ENCODE results near the gene RNF207. TPM values are rescaled to one million over a fixed set of nuclear protein-coding genes. Genes with fewer than 3 reads are reported as not detected.

RNF207 gene
- total RNA-seq, 4 donors from 2014 or later = 32.9 to 63.5 (median 47.0) TPM

DNA sequence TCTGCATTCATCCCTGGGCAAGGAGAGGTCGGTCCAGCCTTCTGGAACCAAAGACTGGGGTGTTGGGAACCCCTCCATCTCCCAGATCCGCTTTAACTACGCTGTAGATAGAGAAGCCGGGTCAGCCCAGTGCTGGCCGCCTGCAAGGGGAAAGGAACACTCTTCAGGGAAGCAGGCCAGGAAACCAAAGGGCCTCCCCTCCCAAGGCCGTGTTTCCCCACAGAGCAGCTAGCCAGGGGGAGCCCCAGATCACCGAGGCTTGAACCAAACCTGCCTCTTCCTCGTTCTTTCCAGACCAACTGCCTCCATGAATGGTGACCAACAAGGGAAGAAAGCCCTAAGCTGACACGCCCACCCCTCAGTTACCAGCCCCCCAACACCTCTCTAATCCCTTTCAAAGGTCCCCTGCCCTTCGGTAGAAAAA lies 24.6 kb upstream of the RNF207 start:
- WGBS, 2 donors = 17 to 22% methylated on average over 9 to 10 of the region's 10 CpGs
- Histone ChIP-seq H3K27ac (no peak overlapping the region), H3K4me1 (peaks cover 7 to 31% of the 10 kb centered on the region in 2 donors), H3K4me3 (replicated peaks in 1 of 3) (no peak overlapping the region), H3K9me3 (no peaks in the 10 kb centered on the region), H3K27me3 (peaks cover 14% of the 10 kb centered on the region), H3K36me3 (peaks cover 7% of the 10 kb centered on the region in 2 donors)
- intact Hi-C loops (cut with DNase I) = no loop called here
- no peak for DNase-seq
- TF ChIP-seq POLR2A (IDR thresholded peaks at IDR 0.05) = no peak
- TF ChIP-seq, protein P1, sequence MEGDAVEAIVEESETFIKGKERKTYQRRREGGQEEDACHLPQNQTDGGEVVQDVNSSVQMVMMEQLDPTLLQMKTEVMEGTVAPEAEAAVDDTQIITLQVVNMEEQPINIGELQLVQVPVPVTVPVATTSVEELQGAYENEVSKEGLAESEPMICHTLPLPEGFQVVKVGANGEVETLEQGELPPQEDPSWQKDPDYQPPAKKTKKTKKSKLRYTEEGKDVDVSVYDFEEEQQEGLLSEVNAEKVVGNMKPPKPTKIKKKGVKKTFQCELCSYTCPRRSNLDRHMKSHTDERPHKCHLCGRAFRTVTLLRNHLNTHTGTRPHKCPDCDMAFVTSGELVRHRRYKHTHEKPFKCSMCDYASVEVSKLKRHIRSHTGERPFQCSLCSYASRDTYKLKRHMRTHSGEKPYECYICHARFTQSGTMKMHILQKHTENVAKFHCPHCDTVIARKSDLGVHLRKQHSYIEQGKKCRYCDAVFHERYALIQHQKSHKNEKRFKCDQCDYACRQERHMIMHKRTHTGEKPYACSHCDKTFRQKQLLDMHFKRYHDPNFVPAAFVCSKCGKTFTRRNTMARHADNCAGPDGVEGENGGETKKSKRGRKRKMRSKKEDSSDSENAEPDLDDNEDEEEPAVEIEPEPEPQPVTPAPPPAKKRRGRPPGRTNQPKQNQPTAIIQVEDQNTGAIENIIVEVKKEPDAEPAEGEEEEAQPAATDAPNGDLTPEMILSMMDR (IDR thresholded peaks at IDR 0.05) = no peak

DNA sequence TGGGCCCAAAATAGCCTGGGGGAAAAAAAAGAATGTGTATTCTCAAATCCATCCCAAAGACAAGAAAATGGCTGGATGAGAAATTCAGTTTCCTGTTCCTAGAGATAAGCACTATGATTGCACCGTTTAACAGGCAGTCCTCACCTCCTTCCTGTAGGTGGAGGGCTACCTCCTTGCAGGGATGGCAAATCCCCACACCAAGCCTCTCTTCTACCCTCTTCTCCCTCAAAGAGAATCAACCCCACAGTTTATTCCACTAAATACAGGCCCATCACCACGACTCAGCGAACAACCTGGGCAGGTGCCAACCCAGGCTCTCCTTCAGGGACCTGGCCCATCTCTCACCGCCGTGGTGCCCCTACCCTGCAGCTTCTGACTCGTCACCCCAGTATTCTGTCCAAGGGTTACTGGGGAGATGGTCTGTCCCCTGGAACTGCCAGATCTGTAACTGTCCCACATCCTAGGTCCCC lies 22.4 kb upstream of the RNF207 start:
- TF ChIP-seq POLR2A (IDR thresholded peaks at IDR 0.05) = no peak
- TF ChIP-seq, protein P1 (IDR thresholded peaks at IDR 0.05) = no peak
- DNase-seq = peak; percentile 21 to 36

DNA sequence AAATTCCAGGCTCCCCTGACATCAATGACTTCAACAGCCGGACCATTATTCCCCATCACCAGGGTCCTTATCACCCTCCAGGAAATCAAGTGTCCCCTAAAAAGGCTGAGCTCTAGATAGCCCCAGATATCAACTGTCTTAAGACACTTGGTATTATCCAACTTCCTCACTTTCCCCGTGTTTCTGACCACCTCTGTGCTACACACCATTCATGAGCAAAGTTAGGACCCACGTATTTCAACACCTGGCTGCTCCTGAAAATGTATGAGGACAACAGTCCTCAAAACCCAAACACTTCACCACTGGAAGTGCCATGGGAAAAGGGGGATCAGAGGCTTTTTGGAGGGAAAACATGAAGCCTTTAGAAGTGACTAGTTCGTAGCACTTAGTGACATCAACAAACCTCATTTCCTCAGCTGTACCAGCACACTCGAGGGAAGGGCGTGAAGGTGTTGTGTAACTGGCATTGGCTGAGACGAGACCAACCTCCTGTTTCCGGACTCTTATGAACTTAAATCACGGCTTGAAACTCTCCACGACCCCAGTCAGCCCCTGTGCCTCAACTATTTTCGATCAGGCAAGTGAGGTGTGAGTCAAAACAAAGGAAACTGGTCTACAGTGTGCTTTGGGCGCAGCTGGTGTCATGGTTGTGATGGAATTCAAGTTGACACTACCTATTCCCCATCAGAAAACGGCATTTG lies 21.7 kb upstream of the RNF207 start:
- no peaks in the 10 kb centered on the region for H3K9me3 ChIP-seq
- H3K4me3 ChIP-seq (replicated peaks in 1 of 3) = no peak overlapping the region
- TF ChIP-seq POLR2A (IDR thresholded peaks at IDR 0.05) = no peak
- TF ChIP-seq, protein P1 (IDR thresholded peaks at IDR 0.05) = no peak
- peaks cover 15 to 17% of the 10 kb centered on the region in 2 donors for H3K36me3 ChIP-seq
- H3K4me1 ChIP-seq = peaks cover 3 to 24% of the 10 kb centered on the region in 2 donors
- DNase-seq = no peak
- intact Hi-C loops (cut with DNase I) = no loop called here
- no peak overlapping the region for H3K27ac ChIP-seq
- 81 to 92% methylated on average over 13 of the region's 13 CpGs for WGBS, 2 donors
- H3K27me3 ChIP-seq = no peaks in the 10 kb centered on the region

More for the DNA sequence above, 22.4 kb upstream of the RNF207 start:
- intact Hi-C loops (cut with DNase I) = no loop called here
- Histone ChIP-seq H3K4me1 (peaks cover 7 to 31% of the 10 kb centered on the region in 2 donors), H3K27me3 (peaks cover 6% of the 10 kb centered on the region), H3K27ac (no peak overlapping the region), H3K9me3 (no peaks in the 10 kb centered on the region), H3K36me3 (peaks cover 8 to 11% of the 10 kb centered on the region in 2 donors), H3K4me3 (replicated peaks in 1 of 3) (no peak overlapping the region)
- WGBS, 2 donors = 35 to 46% methylated on average over 6 of the region's 6 CpGs

DNA sequence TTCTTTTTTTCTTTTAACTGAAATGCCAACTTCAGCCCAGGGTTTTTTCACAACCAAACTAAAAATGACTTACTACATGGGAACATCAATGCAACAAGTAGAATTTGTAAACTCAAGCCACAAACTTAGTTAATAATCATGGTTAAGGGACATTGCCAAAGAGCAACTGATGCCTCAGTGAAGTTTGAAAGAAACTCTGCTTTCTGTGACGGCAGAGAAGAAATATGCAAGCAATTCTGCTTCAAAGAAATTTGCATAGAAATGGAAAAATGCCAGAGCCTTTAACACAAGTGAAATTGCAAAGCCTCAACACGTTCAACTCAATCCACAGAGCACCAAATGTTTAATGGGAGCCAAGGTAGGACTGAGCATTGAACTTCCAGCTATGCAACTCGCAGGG lies 20.8 kb upstream of the RNF207 start:
- intact Hi-C loops (cut with DNase I) = no loop called here
- TF ChIP-seq, protein P1 (IDR thresholded peaks at IDR 0.05) = no peak
- no peak for TF ChIP-seq POLR2A (IDR thresholded peaks at IDR 0.05)
- Histone ChIP-seq H3K4me3 (replicated peaks in 1 of 3) (no peak overlapping the region), H3K4me1 (peaks cover 3 to 18% of the 10 kb centered on the region in 2 donors), H3K27me3 (no peaks in the 10 kb centered on the region), H3K27ac (no peak overlapping the region), H3K9me3 (no peaks in the 10 kb centered on the region), H3K36me3 (peaks cover 16 to 26% of the 10 kb centered on the region in 2 donors)
- 84 to 86% methylated on average over 3 of the region's 3 CpGs for WGBS, 2 donors
- DNase-seq = no peak

Measured in thyroid gland (tissue), 4 donors.